Measurements from ENCODE around the gene EIF1. TPM values are rescaled to one million over a fixed set of nuclear protein-coding genes. Genes with fewer than 3 reads are reported as not detected.

Gene EIF1
- total RNA-seq, 4 donors from 2014 or later = 563 to 1,496 (median 636) TPM

GRCh38 chr17:41695134-41695661 is 6.5 kb downstream of the EIF1 start:
- no peak for TF ChIP-seq CTCF (IDR thresholded peaks at IDR 0.05; ENCODE audit: low read depth)

GRCh38 chr17:41695954-41696757 is 7.5 kb downstream of the EIF1 start:
- no peak for TF ChIP-seq CTCF (IDR thresholded peaks at IDR 0.05; ENCODE audit: low read depth)

GRCh38 chr17:41697122-41697962 is 8.7 kb downstream of the EIF1 start:
- TF ChIP-seq CTCF (IDR thresholded peaks at IDR 0.05; ENCODE audit: low read depth) = no peak

GRCh38 chr17:41702712-41703111 is 14.0 kb downstream of the EIF1 start:
- TF ChIP-seq CTCF (IDR thresholded peaks at IDR 0.05; ENCODE audit: low read depth) = no peak

- TF ChIP-seq CTCF (IDR thresholded peaks at IDR 0.05; ENCODE audit: low read depth) = no peak
Observed at GRCh38 chr17:41705271-41705991, 16.7 kb downstream of the EIF1 start.

- no peak for TF ChIP-seq CTCF (IDR thresholded peaks at IDR 0.05; ENCODE audit: low read depth)
Observed at GRCh38 chr17:41707803-41708669, 19.4 kb downstream of the EIF1 start.

Measured in subcutaneous adipose tissue (tissue), 4 donors.